CD4-positive, alpha-beta T cell treated with Interleukin-1 beta for 1 hour (primary cell): ENCODE measurements around the gene RAPSN.

ENCODE experiments used
- DNase-seq, 2 donors: peaks; one replicate each; pipeline ENCODE4 v3.0.0-alpha.2; 2020 to 2022

RAPSN gene

GRCh38 chr11:47464483-47464882 is 15.5 kb upstream of the RAPSN start:
- no peak for DNase-seq

- DNase-seq: no peak
These were observed 12.9 kb upstream of the RAPSN start for GRCh38 chr11:47461876-47462275.

- no peak for DNase-seq
These were observed 11.8 kb upstream of the RAPSN start for GRCh38 chr11:47460571-47461235.

GRCh38 chr11:47454258-47454671 is 5.3 kb upstream of the RAPSN start:
- DNase-seq: peak; percentile 77 to 81

DNA sequence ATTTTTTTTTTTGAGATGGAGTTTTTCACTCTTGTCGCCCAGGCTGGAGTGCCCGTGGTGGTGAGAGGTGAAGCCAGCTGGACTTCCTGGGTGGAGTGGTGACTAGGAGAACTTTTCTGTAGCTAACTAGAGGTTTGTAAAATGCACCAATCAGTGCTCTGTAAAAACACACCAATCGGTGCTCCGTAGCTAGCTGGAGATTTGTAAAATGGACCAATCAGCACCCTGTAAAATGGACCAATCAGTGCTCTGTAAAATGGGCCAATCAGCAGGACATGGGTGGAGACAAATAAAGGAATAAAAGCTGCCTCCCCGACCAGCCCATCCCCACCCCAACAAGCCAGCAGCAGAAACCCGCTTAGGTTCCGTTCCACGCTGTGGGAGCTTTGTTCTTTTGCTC is 4.4 kb upstream of the RAPSN start:
- DNase-seq: no peak

- no peak for DNase-seq
These were observed 3.1 kb upstream of the RAPSN start for GRCh38 chr11:47451990-47452389.

GRCh38 chr11:47451436-47451835 is 2.5 kb upstream of the RAPSN start:
- no peak for DNase-seq

DNA sequence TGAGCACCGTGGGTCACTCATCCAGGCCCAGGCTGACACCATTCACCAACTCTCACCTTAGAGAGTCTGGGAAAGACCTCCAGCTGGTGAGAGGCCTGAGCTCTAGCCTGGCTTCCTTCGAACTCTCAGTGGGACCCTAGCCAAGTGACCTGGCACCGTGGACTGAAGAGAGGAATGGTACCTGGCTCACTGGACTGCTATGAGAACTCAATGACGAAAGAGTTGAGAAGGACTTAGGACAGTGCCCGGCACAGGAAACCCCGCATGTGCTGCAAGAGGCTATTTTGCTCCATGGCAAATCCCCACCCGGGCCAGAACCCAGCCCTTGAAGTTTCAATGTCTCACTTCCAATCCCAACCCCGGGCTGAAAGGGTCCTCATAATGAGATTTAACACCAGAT is 605 bp upstream of the RAPSN start:
- DNase-seq: no peak

DNA sequence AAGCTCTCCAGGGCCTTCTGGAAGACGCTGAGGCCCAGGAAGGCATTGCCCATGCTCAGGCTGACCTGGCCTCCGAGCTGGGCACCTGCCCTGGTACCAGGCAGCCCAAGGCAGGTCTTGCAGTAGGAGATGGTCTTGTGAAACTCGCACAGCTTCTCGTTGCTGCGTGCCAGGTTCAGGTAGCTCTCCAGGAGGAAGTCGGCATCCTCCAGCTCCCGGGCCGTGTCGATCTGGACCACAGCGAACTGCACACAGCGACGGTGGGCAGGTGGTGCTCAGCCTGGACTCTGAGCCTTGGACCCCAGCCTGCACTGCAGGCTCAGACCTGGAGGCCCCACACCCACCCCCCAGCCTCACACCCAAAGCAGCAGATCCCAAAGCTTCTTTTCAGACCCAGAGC is 1.0 kb downstream of the RAPSN start:
- DNase-seq: no peak

GRCh38 chr11:47446833-47447232 is 2.1 kb downstream of the RAPSN start:
- no peak for DNase-seq

DNA sequence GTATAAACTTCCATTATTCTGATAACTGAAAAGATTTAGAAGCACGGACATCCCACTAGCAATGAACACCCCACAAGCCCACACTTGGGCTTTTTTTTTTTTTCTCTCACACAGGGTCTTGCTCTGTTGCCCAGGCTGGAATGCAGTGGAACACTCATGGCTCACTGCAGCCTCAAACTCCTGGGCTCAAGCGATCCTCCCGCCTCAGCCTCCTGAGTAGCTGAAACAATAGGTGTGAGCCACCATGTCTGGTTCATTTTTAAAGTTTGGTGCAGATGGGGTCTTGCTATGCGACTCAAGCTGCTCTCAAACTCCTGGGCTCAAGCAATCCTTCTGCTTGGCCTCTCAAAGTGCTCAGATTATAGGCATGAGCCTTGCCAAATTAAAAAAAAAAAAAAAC is 3.1 kb downstream of the RAPSN start:
- DNase-seq: no peak

DNA sequence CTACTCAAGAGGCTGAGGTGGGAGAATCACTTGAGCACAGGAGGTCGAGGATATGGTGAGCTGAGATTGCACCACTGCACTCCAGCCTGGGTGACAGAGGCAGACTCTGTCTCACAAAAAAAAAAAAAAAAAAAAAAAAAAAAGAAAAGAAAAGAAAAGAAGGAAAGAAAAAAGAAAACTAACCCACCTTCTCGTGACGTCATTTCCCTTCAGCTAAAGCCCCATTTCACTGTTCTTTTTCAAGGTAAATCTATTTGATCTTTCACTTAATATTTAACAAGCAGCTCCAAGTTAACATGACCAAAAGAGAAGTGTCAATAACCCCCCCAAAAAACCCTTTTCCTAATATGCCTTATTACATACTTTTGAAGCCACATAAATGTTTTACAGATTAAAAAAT is 5.1 kb downstream of the RAPSN start:
- DNase-seq: no peak

- no peak for DNase-seq
These were observed 5.8 kb downstream of the RAPSN start for GRCh38 chr11:47443028-47443700.

DNA sequence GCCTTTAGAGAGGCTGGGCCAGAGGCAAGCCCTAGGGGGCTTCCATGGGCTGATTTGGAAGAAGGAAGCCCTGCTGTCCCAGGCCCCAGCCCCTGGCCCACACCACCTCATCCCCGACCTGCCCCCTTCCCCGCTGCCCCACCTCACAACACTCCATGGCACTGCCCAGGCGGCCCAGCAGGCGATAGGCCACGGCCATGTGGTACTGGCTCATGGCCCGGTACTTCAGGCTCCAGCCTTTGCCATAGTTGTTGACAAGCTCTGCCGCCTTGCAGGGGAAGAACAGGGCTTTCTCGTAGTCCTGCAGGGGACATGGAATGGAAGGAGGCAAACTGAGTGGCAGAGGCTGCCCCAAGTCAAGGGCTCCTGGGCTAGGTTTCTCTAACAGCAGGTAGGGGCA is 6.4 kb downstream of the RAPSN start:
- DNase-seq: no peak

DNA sequence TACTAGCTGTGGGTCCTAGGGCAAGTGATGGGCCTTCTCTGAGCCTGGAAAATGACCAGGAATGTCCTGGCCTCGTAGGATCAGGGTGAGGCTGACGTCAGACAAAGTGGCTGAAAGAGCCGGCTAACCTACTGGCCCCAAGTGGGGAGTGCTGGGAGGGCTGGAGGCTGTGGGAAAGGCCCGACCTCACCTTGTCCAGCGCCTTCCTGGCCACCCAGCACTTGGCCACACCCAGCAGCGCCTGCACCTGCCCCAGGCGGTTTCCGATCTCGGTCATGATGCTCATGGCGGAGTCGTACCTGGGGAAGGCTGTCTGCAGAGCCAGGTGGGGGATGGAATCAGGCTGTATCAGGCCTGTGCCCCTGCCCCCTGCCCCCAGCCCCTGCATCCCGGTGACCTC is 7.5 kb downstream of the RAPSN start:
- no peak for DNase-seq

DNA sequence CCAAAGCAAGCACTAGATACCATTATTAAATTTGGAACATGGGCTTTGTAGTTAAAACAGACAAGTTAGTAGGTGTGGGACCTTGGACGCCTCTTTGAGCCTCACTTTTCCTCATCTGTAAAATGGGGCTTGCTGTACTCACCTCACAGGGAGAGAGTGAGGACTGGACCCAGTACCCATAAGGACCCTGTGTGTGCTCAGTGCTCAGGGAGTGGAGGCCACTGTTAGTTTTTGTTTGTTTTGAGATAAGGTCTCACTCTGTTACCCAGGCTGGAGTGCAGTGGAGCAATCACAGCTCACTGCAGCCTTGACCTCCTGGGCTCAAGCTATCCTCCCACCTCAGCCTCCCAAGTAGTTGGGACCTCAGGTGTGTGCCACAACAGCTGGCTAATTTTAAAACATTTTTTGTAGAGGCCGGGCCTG is 8.9 kb downstream of the RAPSN start:
- no peak for DNase-seq

DNA sequence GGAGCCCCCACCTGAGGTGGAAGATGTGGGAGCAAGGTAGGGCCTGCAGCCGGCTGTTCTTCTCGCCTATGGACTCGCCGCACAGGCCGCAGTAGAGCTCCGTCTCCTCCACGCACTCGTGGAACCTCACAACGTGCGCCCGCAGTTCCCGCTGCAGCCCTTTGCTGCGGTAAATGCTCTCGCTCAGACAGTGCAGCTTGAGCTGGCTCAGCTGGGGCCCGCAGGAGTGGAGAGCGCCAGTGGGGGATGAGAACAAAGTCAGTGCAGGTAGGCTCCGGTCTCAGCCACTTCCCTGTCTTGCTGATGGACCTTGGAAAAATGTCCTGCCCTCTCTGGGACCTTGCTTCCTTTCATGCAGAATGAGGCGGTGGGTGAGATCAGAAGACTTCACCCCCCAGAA is 10.2 kb downstream of the RAPSN start:
- no peak for DNase-seq

DNA sequence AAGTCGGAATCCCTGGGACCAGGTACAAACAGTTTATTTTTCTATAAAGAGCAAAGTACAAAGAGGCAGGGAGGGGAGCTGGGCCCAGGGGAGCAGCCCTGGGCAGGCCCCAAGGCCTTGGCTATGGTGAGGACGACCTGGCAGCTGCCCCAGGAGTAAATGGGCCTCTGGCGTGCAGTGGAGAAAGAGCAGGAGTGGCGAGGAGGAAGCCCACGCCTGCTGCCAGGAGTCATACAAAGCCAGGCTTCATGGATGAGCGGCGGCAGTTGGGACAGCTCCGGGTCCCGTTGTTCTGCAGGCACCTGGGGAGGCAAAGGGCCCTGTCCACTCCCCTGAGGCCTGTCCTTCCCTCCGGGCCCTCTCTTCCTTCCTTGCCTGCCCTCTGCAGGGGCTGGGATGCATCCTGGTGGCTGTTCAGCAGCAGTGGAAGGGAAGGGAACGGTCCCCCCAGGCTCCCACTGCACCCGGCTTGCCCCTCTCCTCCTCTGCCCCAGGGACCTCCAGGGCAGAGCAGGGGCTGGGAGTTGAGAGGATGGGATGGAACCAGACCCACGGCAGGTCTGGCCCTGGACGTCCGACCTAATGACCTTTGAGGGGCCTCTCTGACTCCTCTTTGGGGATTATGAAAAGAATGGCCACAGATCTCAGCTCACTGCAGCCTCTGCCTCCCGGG is 11.1 kb downstream of the RAPSN start:
- no peak for DNase-seq

GRCh38 chr11:47437218-47437745 is 11.7 kb downstream of the RAPSN start:
- no peak for DNase-seq

GRCh38 chr11:47436726-47437125 is 12.2 kb downstream of the RAPSN start:
- DNase-seq: no peak

- no peak for DNase-seq
These were observed 13.2 kb downstream of the RAPSN start for GRCh38 chr11:47435687-47436086.

DNA sequence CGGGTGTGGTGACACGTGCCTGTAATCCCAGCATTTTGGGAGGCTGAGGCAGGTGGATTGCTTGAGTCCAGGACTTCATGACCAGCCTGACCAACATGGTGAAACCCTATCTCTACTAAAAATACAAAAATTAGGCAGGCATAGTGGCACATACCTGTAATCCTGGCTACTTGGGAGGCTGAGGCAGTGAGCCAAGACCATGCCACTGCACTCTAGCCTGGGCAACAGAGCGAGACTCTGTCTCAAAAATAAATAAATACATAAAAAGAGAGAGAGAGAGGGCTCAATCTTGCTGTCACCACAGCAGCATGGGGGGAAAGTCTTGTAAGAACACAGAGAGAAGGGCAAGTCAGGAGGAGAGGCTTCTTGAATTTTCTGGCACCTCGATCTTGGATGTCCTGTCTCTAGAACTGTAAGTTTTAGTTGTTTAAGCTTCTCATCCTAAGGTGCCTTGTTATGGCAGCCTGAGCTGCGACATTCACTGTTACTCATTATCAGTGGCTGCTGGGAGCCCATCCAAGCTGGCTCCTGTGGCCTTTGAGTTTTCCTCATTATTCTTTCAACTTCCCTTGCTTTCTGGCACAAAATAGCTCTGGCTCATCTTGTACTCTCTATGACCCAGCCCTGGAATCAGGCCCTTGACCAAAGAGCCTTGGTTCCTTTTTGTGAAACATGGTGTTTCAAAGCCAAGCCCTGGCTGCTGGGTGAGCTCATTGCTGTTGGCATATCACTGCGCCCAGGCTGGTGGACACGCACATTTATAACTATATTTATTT is 14.7 kb downstream of the RAPSN start:
- DNase-seq: no peak

DNA sequence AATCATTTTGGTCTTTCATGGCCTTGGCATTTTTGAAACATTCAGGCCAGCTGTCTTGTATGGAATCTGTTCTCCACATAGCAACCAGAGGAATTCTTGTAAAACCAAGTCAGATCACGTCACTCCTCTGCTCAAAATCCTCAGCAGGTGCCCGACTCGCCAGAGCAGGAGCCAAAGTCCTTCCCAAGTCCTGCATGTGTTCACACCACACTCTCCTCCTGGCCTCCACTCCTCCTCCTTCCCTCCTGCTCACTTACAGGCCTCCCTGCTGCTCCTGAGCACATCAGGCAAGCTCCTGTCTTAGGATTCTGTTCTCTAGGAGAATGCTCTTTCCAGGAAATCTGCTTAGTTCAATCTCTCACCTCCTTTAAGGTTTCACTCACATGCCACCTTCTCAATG is 15.8 kb downstream of the RAPSN start:
- no peak for DNase-seq
